SK-N-SH (cell line): ENCODE data around the gene UTF1. TPM values are rescaled to one million over a fixed set of nuclear protein-coding genes. Genes with fewer than 3 reads are reported as not detected.

Experiments
- CTCF ChIA-PET: fragments of 300-600, 350-600 bp; formaldehyde crosslinking; extraction: SDS; loops from one replicate; lab custom pipeline; 2021; lab: Yijun Ruan, JAX
- POLR2A ChIA-PET: fragments of 350-600 bp; sonication (Branson Sonifier 250); formaldehyde crosslinking; extraction: SDS; loops from one replicate; lab custom pipeline; 2020; ENCODE audit warnings: antibody characterized with exemption, inconsistent platforms; lab: Yijun Ruan, JAX
- DNase-seq: peaks from one replicate; pipeline ENCODE4 v3.0.0; 2012
- H2AFZ ChIP-seq: fragments of 200-600 bp; sonication (generic); 2 replicates; pipeline ENCODE4 v1.8.1; 2016; ENCODE audit warnings: antibody characterized with exemption, mild to moderate bottlenecking, low read depth
- H3F3A ChIP-seq: fragments of 200-600 bp; sonication (generic); replicated peaks from 2 replicates; pipeline ENCODE3; 2016; ENCODE audit warnings: antibody characterized with exemption, mild to moderate bottlenecking; ENCODE audit not compliant: insufficient read depth
- H3K27ac ChIP-seq, 2 experiments: fragments of 200-500 bp in 1 of 2; fragments of 200-600 bp in 1 of 2; sonication (Bioruptor generic) in 1 of 2; sonication (generic), shearing (Covaris generic) in 1 of 2; 2 replicates each; pipeline versions ENCODE4 v1.5.1 to v1.6.1; 2014 to 2016; ENCODE audit warnings: low read depth in 2 of 2, inconsistent platforms in 1 of 2, low read length in 1 of 2, mild to moderate bottlenecking in 1 of 2, mixed read lengths in 1 of 2
- H3K27me3 ChIP-seq: fragments of 200-600 bp; sonication (generic), shearing (Covaris generic); 2 replicates; pipeline ENCODE4 v1.6.1; 2016; ENCODE audit warnings: mixed run types; ENCODE audit not compliant: insufficient read depth
- H3K36me3 ChIP-seq, 2 experiments: fragments of 200-500 bp in 1 of 2; fragments of 200-600 bp in 1 of 2; sonication (Bioruptor generic) in 1 of 2; sonication (generic) in 1 of 2; replicated peaks in 1 of 2; 2 replicates each; pipeline versions ENCODE3 to v1.5.1; 2014 to 2016; ENCODE audit warnings: low read length in 1 of 2, mild to moderate bottlenecking in 1 of 2; ENCODE audit not compliant: insufficient read depth in 2 of 2, control insufficient read depth in 1 of 2
- H3K4me1 ChIP-seq, 2 experiments: fragments of 200-500 bp in 1 of 2; fragments of 200-600 bp in 1 of 2; sonication (Bioruptor generic) in 1 of 2; sonication (generic), shearing (Covaris generic) in 1 of 2; 2 replicates each; pipeline versions ENCODE4 v1.5.1 to v1.6.1; 2014 to 2016; ENCODE audit warnings: low read depth in 1 of 2, low read length in 1 of 2, mixed run types in 1 of 2; ENCODE audit not compliant: insufficient read depth in 2 of 2, control insufficient read depth in 1 of 2
- H3K4me2 ChIP-seq: fragments of 200-600 bp; sonication (generic), shearing (Covaris generic); 2 replicates; pipeline ENCODE4 v1.6.1; 2017; ENCODE audit warnings: mixed run types
- H3K4me3 ChIP-seq, 2 experiments: fragments of 200-500 bp in 1 of 2; fragments of 200-600 bp in 1 of 2; sonication (Bioruptor generic) in 1 of 2; sonication (generic), shearing (Covaris generic) in 1 of 2; 2 replicates each; pipeline versions ENCODE4 v1.5.1 to v1.8.1; 2014 to 2016; ENCODE audit warnings: low read depth in 2 of 2, inconsistent platforms in 1 of 2, low read length in 1 of 2, mild to moderate bottlenecking in 1 of 2, mixed read lengths in 1 of 2, moderate library complexity in 1 of 2
- H3K79me2 ChIP-seq: fragments of 200-600 bp; sonication (generic); 2 replicates; pipeline ENCODE4 v1.8.1; 2017; ENCODE audit warnings: mild to moderate bottlenecking; ENCODE audit not compliant: insufficient read depth
- H3K9ac ChIP-seq: fragments of 200-600 bp; sonication (generic); 2 replicates; pipeline ENCODE4 v1.6.1; 2017; ENCODE audit warnings: mixed run types
- H3K9me2 ChIP-seq: fragments of 200-600 bp; sonication (generic); 2 replicates; pipeline ENCODE4 v1.6.1; 2017; ENCODE audit warnings: mixed run types
- H3K9me3 ChIP-seq: fragments of 200-600 bp; sonication (generic); 2 replicates; pipeline ENCODE4 v1.6.1; 2017; ENCODE audit warnings: mixed run types, mild to moderate bottlenecking, moderate library complexity
- H4K20me1 ChIP-seq: fragments of 200-600 bp; sonication (generic); 2 replicates; pipeline ENCODE4 v1.6.1; 2017; ENCODE audit warnings: mild to moderate bottlenecking, mixed run types; ENCODE audit not compliant: insufficient read depth
- FOSL2 ChIP-seq: IDR thresholded peaks from 2 replicates; pipeline ENCODE4 v1.4.0; 2012; ENCODE audit warnings: low read depth, mild to moderate bottlenecking, moderate library complexity, borderline replicate concordance
- GABPA ChIP-seq: IDR thresholded peaks from 2 replicates; pipeline ENCODE4 v1.4.0; 2012; ENCODE audit warnings: low read depth, mild to moderate bottlenecking
- IRF3 ChIP-seq: fragments of 150-350 bp; IDR thresholded peaks from 2 replicates; pipeline ENCODE4 v1.6.1; 2016; ENCODE audit warnings: mild to moderate bottlenecking, low read depth, low read length
- MAX ChIP-seq: IDR thresholded peaks from 2 replicates; pipeline ENCODE4 v1.4.0; 2012; ENCODE audit warnings: low read depth
- MEF2A ChIP-seq: IDR thresholded peaks from 2 replicates; pipeline ENCODE4 v1.4.0; 2012; ENCODE audit warnings: low read depth, borderline replicate concordance
- MXI1 ChIP-seq: IDR thresholded peaks from 2 replicates; pipeline ENCODE4 v1.6.1; 2012; ENCODE audit warnings: mild to moderate bottlenecking, low read depth, low read length, improper control_type of control experiment
- NRF1 ChIP-seq: IDR thresholded peaks from 2 replicates; pipeline ENCODE4 v1.6.1; 2012; ENCODE audit warnings: low read depth, mild to moderate bottlenecking, low read length
- POLR2AphosphoS5 ChIP-seq: IDR thresholded peaks from 2 replicates; pipeline ENCODE4 v1.6.1; 2012; ENCODE audit warnings: low read depth, low read length
- RCOR1 ChIP-seq: fragments of 150-350 bp; IDR thresholded peaks from 2 replicates; pipeline ENCODE4 v1.6.1; 2017; ENCODE audit warnings: antibody characterized with exemption, low read length
- RFX5 ChIP-seq: IDR thresholded peaks from 2 replicates; pipeline ENCODE4 v1.6.1; 2012; ENCODE audit warnings: mild to moderate bottlenecking, improper control_type of control experiment, low read length
- RXRA ChIP-seq: IDR thresholded peaks from 2 replicates; pipeline ENCODE4 v1.4.0; 2012; ENCODE audit warnings: low read depth, mild to moderate bottlenecking, borderline replicate concordance
- SIN3A ChIP-seq: IDR thresholded peaks from 2 replicates; pipeline ENCODE4 v1.6.1; 2012; ENCODE audit warnings: low read depth, mild to moderate bottlenecking, low read length, moderate library complexity, borderline replicate concordance
- SMC3 ChIP-seq: IDR thresholded peaks from 2 replicates; pipeline ENCODE4 v1.6.1; 2012; ENCODE audit warnings: low read depth, low read length, improper control_type of control experiment
- TAF1 ChIP-seq: IDR thresholded peaks from 2 replicates; pipeline ENCODE4 v1.6.1; 2012; ENCODE audit warnings: low read depth, mild to moderate bottlenecking, low read length, moderate library complexity, borderline replicate concordance
- TCF12 ChIP-seq: IDR thresholded peaks from 2 replicates; pipeline ENCODE4 v1.4.0; 2012
- TEAD4 ChIP-seq: IDR thresholded peaks from 2 replicates; pipeline ENCODE4 v1.4.0; 2012; ENCODE audit warnings: mild to moderate bottlenecking, borderline replicate concordance; ENCODE audit not compliant: insufficient read depth
- USF1 ChIP-seq: IDR thresholded peaks from 2 replicates; pipeline ENCODE4 v1.4.0; 2012; ENCODE audit warnings: low read depth, borderline replicate concordance
- USF2 ChIP-seq: fragments of 150-350 bp; IDR thresholded peaks from 2 replicates; pipeline ENCODE4 v1.6.1; 2017; ENCODE audit warnings: antibody characterized with exemption, low read length, low read depth, borderline replicate concordance
- YY1 ChIP-seq: IDR thresholded peaks from 2 replicates; pipeline ENCODE4 v1.4.0; 2012; ENCODE audit warnings: low read depth, mild to moderate bottlenecking
- WGBS: methylation state at CpG from one replicate; pipeline ENCODE4 v1.1.6; 2017; ENCODE audit warnings: low lambda C conversion rate; 5-methylcytosine and 5-hydroxymethylcytosine counted together
- polyA plus RNA-seq, 3 experiments: library from polyadenylated mRNA; depleted of rRNA; stranded (reverse); fragments of >200 nt; gene quantifications; 2 replicates each; pipeline ENCODE4 v1.2.3, GENCODE V29; 2012

UTF1 gene
- polyA plus RNA-seq, 1 of the 3 experiments (the other 2 are of a cell fraction) = not detected

GRCh38 chr10:133218891-133219290 lies 11.1 kb upstream of the UTF1 start:
- peaks cover 51% of the 10 kb centered on the region for H3K27me3 ChIP-seq
- no peaks in the 10 kb centered on the region; a peak in 1 of 4 replicates for H3K4me1 ChIP-seq
- H3K4me3 ChIP-seq = no peak overlapping the region
- no peaks in the 10 kb centered on the region for H3F3A ChIP-seq
- H3K79me2 ChIP-seq = no peaks in the 10 kb centered on the region
- H3K9me2 ChIP-seq = no peaks in the 10 kb centered on the region
- H3K27ac ChIP-seq = no peak overlapping the region
- 67% methylated on average over 3 of the region's 20 CpGs for WGBS
- ChIA-PET CTCF (interaction anchor here (1.0 kb wide), 1 partner anchor 8 kb away, joined by 3 read pairs; no protein-coding TSS in a partner anchor), POLR2A (no interaction called here)
- H2AFZ ChIP-seq = no peak overlapping the region
- H3K36me3 ChIP-seq = no peaks in the 10 kb centered on the region
- no peaks in the 10 kb centered on the region for H3K9me3 ChIP-seq
- no peak for DNase-seq
- no peak overlapping the region for H3K9ac ChIP-seq
- H3K4me2 ChIP-seq = no peak overlapping the region
- TF ChIP-seq IRF3 (no peak), FOSL2 (no peak), RXRA (no peak), POLR2AphosphoS5 (no peak), MXI1 (no peak), GABPA (no peak), MAX (no peak), RFX5 (no peak), MEF2A (no peak), RCOR1 (no peak), TEAD4 (no peak), SIN3A (no peak), SMC3 (no peak), TAF1 (no peak), NRF1 (no peak), YY1 (no peak), USF1 (no peak), USF2 (no peak), TCF12 (no peak)
- H4K20me1 ChIP-seq = no peaks in the 10 kb centered on the region
